Keratinocyte (primary cell): ENCODE results near the gene CYTH1. TPM values are rescaled to one million over a fixed set of nuclear protein-coding genes. Genes with fewer than 3 reads are reported as not detected.

ENCODE experiments used
- DNase-seq: peaks from one replicate; pipeline ENCODE4 v3.0.0-alpha.2; 2011; ENCODE audit warnings: low read depth, missing footprints, low spot score
- FAIRE-seq: peaks from 2 replicates; lab custom pipeline; 2011; peaks lifted over from hg19 to GRCh38; lab: Jason Lieb, UNC
- H2AFZ ChIP-seq: 2 replicates; pipeline ENCODE4 v1.6.0; 2012; ENCODE audit warnings: low read length, control low read depth, inconsistent platforms; ENCODE audit not compliant: control insufficient read depth
- H3K27ac ChIP-seq: 2 replicates; pipeline ENCODE4 v1.5.1; 2011; ENCODE audit warnings: low read length; ENCODE audit not compliant: control insufficient read depth, insufficient read depth
- H3K27me3 ChIP-seq: 3 replicates; pipeline ENCODE4 v1.6.0; 2011; ENCODE audit warnings: low read length; ENCODE audit not compliant: control insufficient read depth, insufficient read depth; ENCODE audit errors: extremely low read depth
- H3K36me3 ChIP-seq, 2 experiments: 2 replicates in 1 of 2; 3 replicates in 1 of 2; pipeline ENCODE4 v1.5.1; 2011; ENCODE audit warnings: low read length in 2 of 2, mild to moderate bottlenecking in 1 of 2; ENCODE audit not compliant: control insufficient read depth in 2 of 2, insufficient read depth in 2 of 2; ENCODE audit errors: extremely low read depth in 1 of 2
- H3K4me1 ChIP-seq: 3 replicates; pipeline ENCODE4 v1.5.1; 2011; ENCODE audit warnings: low read length; ENCODE audit not compliant: control insufficient read depth, insufficient read depth; ENCODE audit errors: extremely low read depth
- H3K4me2 ChIP-seq: 3 replicates; pipeline ENCODE4 v1.6.0; 2011; ENCODE audit warnings: low read depth, low read length; ENCODE audit not compliant: control insufficient read depth, insufficient read depth; ENCODE audit errors: extremely low read depth
- H3K4me3 ChIP-seq, 3 experiments: fragments of 200-600 bp in 1 of 3; sonication (generic) in 1 of 3; 2 replicates in 2 of 3; 3 replicates in 1 of 3; pipeline ENCODE4 v1.5.1; 2011 to 2016; ENCODE audit warnings: low read length in 3 of 3, mild to moderate bottlenecking in 3 of 3, control low read depth in 2 of 3, inconsistent platforms in 1 of 3, low read depth in 1 of 3, mixed read lengths in 1 of 3, mixed run types in 1 of 3, moderate library complexity in 1 of 3; ENCODE audit not compliant: control insufficient read depth in 2 of 3, insufficient read depth in 2 of 3; ENCODE audit errors: extremely low read depth in 1 of 3
- H3K79me2 ChIP-seq: 2 replicates; pipeline ENCODE4 v1.6.0; 2012; ENCODE audit warnings: low read length; ENCODE audit not compliant: control insufficient read depth, insufficient read depth
- H3K9ac ChIP-seq: 3 replicates; pipeline ENCODE4 v1.6.0; 2011; ENCODE audit warnings: low read length; ENCODE audit not compliant: control insufficient read depth, insufficient read depth; ENCODE audit errors: extremely low read depth
- H3K9me1 ChIP-seq: 3 replicates; pipeline ENCODE4 v1.6.0; 2011; ENCODE audit warnings: low read length; ENCODE audit not compliant: control insufficient read depth, insufficient read depth; ENCODE audit errors: extremely low read depth
- H3K9me3 ChIP-seq: 2 replicates; pipeline ENCODE4 v1.5.1; 2012; ENCODE audit warnings: low read depth, low read length; ENCODE audit not compliant: control insufficient read depth
- H4K20me1 ChIP-seq: 3 replicates; pipeline ENCODE4 v1.6.0; 2011; ENCODE audit warnings: low read length; ENCODE audit not compliant: control insufficient read depth, insufficient read depth; ENCODE audit errors: extremely low read depth
- EZH2 ChIP-seq: IDR thresholded peaks from one replicate; pipeline ENCODE4 v1.6.1; 2012; ENCODE audit warnings: inconsistent platforms, mild to moderate bottlenecking, low read length, moderate library complexity
- dilution Hi-C: fragments of 300-500 bp; cut with MboI; formaldehyde crosslinking; loops from one replicate; pipeline ENCODE4 v1.7.0; 2020; ENCODE audit warnings: low sequenced_read_pairs; ENCODE audit not compliant: extremely low pct_ligation_motif_present
- polyA plus RNA-seq, 5 experiments: library from polyadenylated mRNA; depleted of rRNA in 3 of 5; stranded (reverse) in 3 of 5; stranded (forward) in 1 of 5; unstranded in 1 of 5; fragments of >200 nt; gene quantifications; 1 replicate in 1 of 5; 2 replicates in 3 of 5; 3 replicates in 1 of 5; pipeline versions ENCODE4 v1.2.1 to v1.2.3, GENCODE V29; 2011 to 2012; ENCODE audit warnings: missing spikeins in 2 of 5, low read depth in 1 of 5, low replicate concordance in 1 of 5
- small RNA-seq, 3 experiments: library from RNA; depleted of rRNA; stranded (forward); fragments of <200 nt; gene quantifications; one replicate each; pipeline ENCODE3, GENCODE V24; 2012; ENCODE audit warnings: low read depth in 3 of 3, low replicate concordance in 1 of 3; ENCODE audit not compliant: insufficient read length in 3 of 3
- TF ChIP-seq, protein P1 (sequence below), 3 experiments: IDR thresholded peaks in 1 of 3; conservative IDR thresholded peaks in 1 of 3; optimal IDR thresholded peaks in 1 of 3; 2 replicates in 2 of 3; 3 replicates in 1 of 3; pipeline versions ENCODE3 to v1.5.1; 2011; ENCODE audit warnings: low read length in 3 of 3, mild to moderate bottlenecking in 3 of 3, moderate library complexity in 2 of 3, control low read depth in 1 of 3, inconsistent platforms in 1 of 3; ENCODE audit not compliant: insufficient read depth in 2 of 3; ENCODE audit errors: extremely low read depth in 1 of 3

The CYTH1 gene
- polyA plus RNA-seq, 1 donor (not counting 4 experiments of a cell fraction or from before 2014, with no cell fraction given), result 28.3 TPM

DNA sequence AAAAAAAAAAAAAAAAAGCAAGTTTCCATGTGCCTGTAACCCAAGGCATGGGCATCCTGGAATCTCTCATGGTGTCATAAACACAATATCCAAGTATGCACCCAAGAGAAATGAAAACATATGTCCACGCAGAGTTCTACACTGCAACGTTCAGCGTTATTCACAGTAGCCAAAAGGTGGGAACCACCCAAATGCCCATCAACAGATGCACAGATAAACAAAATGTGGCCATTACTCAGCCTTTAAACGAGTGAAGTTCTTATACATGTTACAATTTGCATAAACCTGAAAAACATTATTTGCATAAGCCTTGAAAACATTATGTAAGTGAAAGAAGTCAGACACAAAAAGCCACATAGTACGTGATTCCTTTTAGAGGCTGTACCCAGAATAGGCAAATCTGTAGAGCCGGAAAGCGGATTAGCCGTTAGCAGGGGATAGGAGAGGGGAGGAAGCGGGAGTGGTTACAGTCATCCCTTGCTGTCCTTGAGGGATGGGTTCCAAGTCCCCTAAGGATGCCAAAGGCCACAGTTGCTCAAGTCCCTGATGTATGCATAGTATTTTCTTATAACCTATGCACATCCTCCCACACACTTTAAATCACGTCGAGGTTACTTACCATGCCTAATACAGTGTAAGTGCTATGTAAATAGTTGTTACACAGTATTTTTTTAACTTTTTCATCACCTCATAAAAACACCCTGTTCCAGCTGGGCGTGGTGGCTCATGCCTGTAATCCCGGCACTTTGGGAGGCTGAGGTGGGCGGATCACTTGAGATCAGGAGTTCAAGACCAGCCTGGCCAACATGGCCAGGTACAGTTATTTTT, 157.5 kb downstream of the CYTH1 start:
- Histone ChIP-seq H3K79me2 (no peaks in the 10 kb centered on the region), H3K4me3 (no peak overlapping the region), H3K9ac (no peak overlapping the region), H3K9me1 (no peaks in the 10 kb centered on the region), H3K9me3 (no peaks in the 10 kb centered on the region), H3K27me3 (peaks cover 3% of the 10 kb centered on the region), H4K20me1 (no peaks in the 10 kb centered on the region), H3K27ac (no peak overlapping the region), H3K4me1 (no peaks in the 10 kb centered on the region), H3K4me2 (no peak overlapping the region), H2AFZ (no peak overlapping the region), H3K36me3 (no peaks in the 10 kb centered on the region)
- dilution Hi-C loops, result no loop called here
- FAIRE-seq (no peak), DNase-seq (no peak)
- TF ChIP-seq EZH2, result no peak
- TF ChIP-seq, protein P1, sequence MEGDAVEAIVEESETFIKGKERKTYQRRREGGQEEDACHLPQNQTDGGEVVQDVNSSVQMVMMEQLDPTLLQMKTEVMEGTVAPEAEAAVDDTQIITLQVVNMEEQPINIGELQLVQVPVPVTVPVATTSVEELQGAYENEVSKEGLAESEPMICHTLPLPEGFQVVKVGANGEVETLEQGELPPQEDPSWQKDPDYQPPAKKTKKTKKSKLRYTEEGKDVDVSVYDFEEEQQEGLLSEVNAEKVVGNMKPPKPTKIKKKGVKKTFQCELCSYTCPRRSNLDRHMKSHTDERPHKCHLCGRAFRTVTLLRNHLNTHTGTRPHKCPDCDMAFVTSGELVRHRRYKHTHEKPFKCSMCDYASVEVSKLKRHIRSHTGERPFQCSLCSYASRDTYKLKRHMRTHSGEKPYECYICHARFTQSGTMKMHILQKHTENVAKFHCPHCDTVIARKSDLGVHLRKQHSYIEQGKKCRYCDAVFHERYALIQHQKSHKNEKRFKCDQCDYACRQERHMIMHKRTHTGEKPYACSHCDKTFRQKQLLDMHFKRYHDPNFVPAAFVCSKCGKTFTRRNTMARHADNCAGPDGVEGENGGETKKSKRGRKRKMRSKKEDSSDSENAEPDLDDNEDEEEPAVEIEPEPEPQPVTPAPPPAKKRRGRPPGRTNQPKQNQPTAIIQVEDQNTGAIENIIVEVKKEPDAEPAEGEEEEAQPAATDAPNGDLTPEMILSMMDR (optimal IDR thresholded peaks at IDR 0.05 in 1 of 3, IDR thresholded peaks at IDR 0.05 in 1 of 3, conservative IDR thresholded peaks at IDR 0.05 in 1 of 3; ENCODE audit: extremely low read depth in 1 of 3, insufficient read depth in 2 of 3, low read length in 3 of 3), result no peak

Small RNA genes within 50 kb of the gene (small RNA-seq; reads per million reads assigned to genes)
- gene RNU6-638P, result 0 reads per million in 3 experiments

Other genes with a start within 250 kb of the CYTH1 start
- gene DNAH17, start 204.9 kb downstream of the CYTH1 start, polyA plus RNA-seq, result 0.16 to 0.46 TPM (median 0.31 TPM) in 3 replicates
- 20.5 to 33.1 TPM (median 25.2 TPM) in 3 replicates for gene USP36, start 58.5 kb upstream of the CYTH1 start, polyA plus RNA-seq
- gene CEP295NL, start 120.9 kb upstream of the CYTH1 start, polyA plus RNA-seq, result not detected in 3 replicates
- gene TIMP2, start 143.1 kb upstream of the CYTH1 start, polyA plus RNA-seq, result 1.2 to 5.7 TPM (median 2.3 TPM) in 3 replicates
- gene LGALS3BP, start 197.7 kb upstream of the CYTH1 start, polyA plus RNA-seq, result 53.0 to 137 TPM (median 97.1 TPM) in 3 replicates
- gene CANT1, start 227.5 kb upstream of the CYTH1 start, polyA plus RNA-seq, result 53.2 to 78.1 TPM (median 54.6 TPM) in 3 replicates
- gene C1QTNF1, start 241.9 kb upstream of the CYTH1 start, polyA plus RNA-seq, result 6.6 to 17.2 TPM (median 14.3 TPM) in 3 replicates